NCI-H460 (cell line): Measurements from ENCODE around the gene FAM20C. TPM values are rescaled to one million over a fixed set of nuclear protein-coding genes. Genes with fewer than 3 reads are reported as not detected.

Experiments used
- DNase-seq: peaks from one replicate; pipeline ENCODE4 v3.0.0-alpha.2; 2016; ENCODE audit warnings: low read depth; ENCODE audit errors: extremely low read depth
- total RNA-seq: library from RNA; depleted of rRNA; stranded (reverse); fragments of >200 nt; shearing (Covaris generic); gene quantifications from 2 replicates; pipeline ENCODE4 v1.2.3, GENCODE V29; 2014

FAM20C gene
- total RNA-seq, 1 experiment from 2014 or later: 10.3 TPM

GRCh38 chr7:188727-189500, 3.5 kb upstream of the FAM20C start:
- no peak for DNase-seq

- no peak for DNase-seq
These were observed 2.7 kb upstream of the FAM20C start for GRCh38 chr7:189719-190118.

GRCh38 chr7:190196-190595, 2.2 kb upstream of the FAM20C start:
- no peak for DNase-seq

- DNase-seq: no peak
These were observed 1.0 kb upstream of the FAM20C start for GRCh38 chr7:191105-191980.

- no peak for DNase-seq
These were observed 520 bp downstream of the FAM20C start for GRCh38 chr7:192701-193480.

GRCh38 chr7:193481-194251, 1.3 kb downstream of the FAM20C start:
- DNase-seq: no peak

GRCh38 chr7:194252-195009, 2.1 kb downstream of the FAM20C start:
- no peak for DNase-seq

- no peak for DNase-seq
These were observed 2.8 kb downstream of the FAM20C start for GRCh38 chr7:195010-195829.

- DNase-seq: no peak
These were observed 3.4 kb downstream of the FAM20C start for GRCh38 chr7:195830-196128.

- DNase-seq: no peak
These were observed 3.9 kb downstream of the FAM20C start for GRCh38 chr7:196283-196682.

GRCh38 chr7:196778-197321, 4.5 kb downstream of the FAM20C start:
- no peak for DNase-seq

GRCh38 chr7:197413-198335, 5.3 kb downstream of the FAM20C start:
- DNase-seq: no peak

- no peak for DNase-seq
These were observed 7.3 kb downstream of the FAM20C start for GRCh38 chr7:199483-200249.

- no peak for DNase-seq
These were observed 7.9 kb downstream of the FAM20C start for GRCh38 chr7:200290-200689.

- no peak for DNase-seq
These were observed 8.3 kb downstream of the FAM20C start for GRCh38 chr7:200704-201103.

GRCh38 chr7:204326-204725, 12.0 kb downstream of the FAM20C start:
- DNase-seq: no peak
